OCI-LY3 (cell line): Measurements from ENCODE around the gene SPATA31E1.

Experiments used
- CTCF ChIP-seq: fragments of 200-600, 300-600 bp; sonication (generic); IDR thresholded peaks from 2 replicates; pipeline ENCODE4 v1.5.1; 2014; ENCODE audit warnings: antibody characterized with exemption, low read length, low read depth
- EZH2phosphoT487 ChIP-seq: fragments of 200-600 bp; shearing (Covaris generic); IDR thresholded peaks from 2 replicates; pipeline ENCODE4 v1.6.1; 2018; ENCODE audit warnings: antibody characterized with exemption, mixed run types, low read depth

DNA sequence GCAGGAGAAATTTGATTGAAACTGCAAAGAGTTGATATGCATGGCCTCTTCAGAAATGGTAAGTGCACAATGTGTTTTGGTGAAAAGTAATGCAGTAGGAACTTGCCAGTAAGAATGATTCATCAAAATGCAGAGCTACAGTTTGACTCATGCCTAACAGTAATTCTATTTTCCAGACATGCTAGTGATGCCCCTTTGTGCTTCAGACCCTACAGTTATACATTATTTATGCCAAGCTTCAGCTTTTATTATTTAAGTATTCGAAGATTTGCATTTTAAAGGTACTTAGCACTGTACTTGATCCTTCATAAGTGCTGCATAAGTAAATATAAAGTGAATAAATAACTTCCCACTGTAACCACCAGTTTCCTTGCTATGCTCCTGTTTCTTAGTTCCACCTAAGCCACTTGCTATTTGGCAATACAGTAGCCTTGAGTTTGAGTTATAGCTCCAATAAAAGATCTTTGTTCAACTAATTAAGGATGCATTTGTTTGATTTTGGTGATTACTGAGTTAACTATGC, 3.6 kb upstream of the SPATA31E1 start:
- TF ChIP-seq CTCF (no peak), EZH2phosphoT487 (no peak)
